Esophagus squamous epithelium (tissue), 4 donors: ENCODE measurements around the gene ACD.

ENCODE experiments used
- POLR2A ChIP-seq, 4 donors: fragments of 450-650 bp; IDR thresholded peaks; one replicate each; pipeline ENCODE4 v1.6.1; 2017; ENCODE audit warnings: antibody characterized with exemption in 4 of 4, mild to moderate bottlenecking in 4 of 4, moderate library complexity in 3 of 4
- TF ChIP-seq, protein P1 (sequence below), 6 experiments: fragments of 450-650 bp in 4 of 6; fragments of 200-600 bp in 2 of 6; sonication (generic) in 2 of 6; IDR thresholded peaks; one replicate each; pipeline ENCODE4 v1.5.1; 2016 to 2019; ENCODE audit warnings: antibody characterized with exemption in 6 of 6, mild to moderate bottlenecking in 4 of 6, moderate library complexity in 4 of 6

DNA sequence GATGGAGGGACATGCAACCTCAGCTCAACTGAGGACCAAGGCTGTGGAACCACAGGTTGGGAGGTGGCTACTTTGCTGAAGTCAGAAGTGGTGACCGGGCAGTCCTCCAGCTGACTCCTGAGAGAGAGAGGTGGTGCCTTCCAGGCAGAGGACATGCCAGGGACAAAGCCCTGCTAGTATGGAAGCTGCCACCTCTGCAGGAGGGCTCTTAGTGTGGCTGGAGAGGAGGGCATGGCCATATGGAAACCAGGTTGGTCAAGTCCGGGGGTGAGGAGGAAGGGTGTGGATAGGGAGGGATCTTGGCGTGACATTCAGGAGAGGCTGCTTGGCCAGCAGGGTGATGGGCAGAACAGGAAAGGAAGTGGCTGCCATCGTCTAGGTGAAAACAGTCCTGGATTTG, 12.2 kb upstream of the ACD start:
- TF ChIP-seq POLR2A (IDR thresholded peaks at IDR 0.05): no peak
- TF ChIP-seq, protein P1, sequence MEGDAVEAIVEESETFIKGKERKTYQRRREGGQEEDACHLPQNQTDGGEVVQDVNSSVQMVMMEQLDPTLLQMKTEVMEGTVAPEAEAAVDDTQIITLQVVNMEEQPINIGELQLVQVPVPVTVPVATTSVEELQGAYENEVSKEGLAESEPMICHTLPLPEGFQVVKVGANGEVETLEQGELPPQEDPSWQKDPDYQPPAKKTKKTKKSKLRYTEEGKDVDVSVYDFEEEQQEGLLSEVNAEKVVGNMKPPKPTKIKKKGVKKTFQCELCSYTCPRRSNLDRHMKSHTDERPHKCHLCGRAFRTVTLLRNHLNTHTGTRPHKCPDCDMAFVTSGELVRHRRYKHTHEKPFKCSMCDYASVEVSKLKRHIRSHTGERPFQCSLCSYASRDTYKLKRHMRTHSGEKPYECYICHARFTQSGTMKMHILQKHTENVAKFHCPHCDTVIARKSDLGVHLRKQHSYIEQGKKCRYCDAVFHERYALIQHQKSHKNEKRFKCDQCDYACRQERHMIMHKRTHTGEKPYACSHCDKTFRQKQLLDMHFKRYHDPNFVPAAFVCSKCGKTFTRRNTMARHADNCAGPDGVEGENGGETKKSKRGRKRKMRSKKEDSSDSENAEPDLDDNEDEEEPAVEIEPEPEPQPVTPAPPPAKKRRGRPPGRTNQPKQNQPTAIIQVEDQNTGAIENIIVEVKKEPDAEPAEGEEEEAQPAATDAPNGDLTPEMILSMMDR (IDR thresholded peaks at IDR 0.05): no peak
